Pancreas (tissue), 10 donors: Measurements from ENCODE around the gene NPDC1. TPM values are rescaled to one million over a fixed set of nuclear protein-coding genes. Genes with fewer than 3 reads are reported as not detected.
A peak's percentile ranks its signal among the peaks of the same experiment; 100 is the strongest.

Experiments used
- ATAC-seq, 4 donors: fragments of 200-7000 bp; cut with Tn5 transposase; one replicate each; pipeline versions ENCODE4 v1.8.0 to v1.9.1; 2020; ENCODE audit warnings: mild to moderate bottlenecking in 4 of 4, moderate library complexity in 4 of 4
- DNase-seq, 6 donors: peaks; one replicate each; pipeline ENCODE4 v3.0.0-alpha.2; 2020
- FAIRE-seq: peaks from 2 replicates; lab custom pipeline; 2012; peaks lifted over from hg19 to GRCh38; lab: Jason Lieb, UNC
- H3K27ac ChIP-seq, 4 donors: fragments of 200-600 bp; sonication (generic); 1 replicate in 3 of 4; 2 replicates in 1 of 4; pipeline versions ENCODE4 v1.5.0 to v1.8.0; 2020
- H3K27me3 ChIP-seq, 4 donors: fragments of 200-600 bp; one replicate each; pipeline ENCODE4 v1.8.0; 2021
- H3K36me3 ChIP-seq, 3 donors: fragments of 200-600 bp; sonication (generic) in 1 of 3; one replicate each; pipeline versions ENCODE4 v1.5.0 to v1.8.0; 2020 to 2021
- H3K4me1 ChIP-seq, 3 donors: fragments of 200-600 bp; one replicate each; pipeline ENCODE4 v1.8.0; 2021
- H3K4me3 ChIP-seq, 4 donors: fragments of 200-600 bp; sonication (generic) in 2 of 4; one replicate each; pipeline versions ENCODE4 v1.5.0 to v1.8.0; 2020 to 2021
- H3K9me3 ChIP-seq, 4 donors: fragments of 200-600 bp; one replicate each; pipeline ENCODE4 v1.8.0; 2021
- WGBS, 2 donors: extraction: QIAGEN DNeasy Blood & Tissue Kit; methylation state at CpG; one replicate each; pipeline ENCODE4 v1.1.7; 2013; 5-methylcytosine and 5-hydroxymethylcytosine counted together
- intact Hi-C, 3 donors: fragments of 100-400 bp; cut with DNase I; formaldehyde crosslinking; loops; one replicate each; pipeline versions ENCODE4 v1.11.1 to v1.14.2; 2022
- polyA plus RNA-seq, 2 donors: library from polyadenylated mRNA; stranded (reverse); fragments of 200-250 nt; gene quantifications; one replicate each; pipeline ENCODE4 v1.2.3, GENCODE V29; 2013
- total RNA-seq, 6 donors: library from RNA; stranded (reverse); fragmentation: NEBNext Ultra II Directional in 4 of 6; extraction: Animal tissue kit (Norgen Biotek cat#: 25700) in 4 of 6; gene quantifications; one replicate each; pipeline versions ENCODE4 v1.2.1 to v1.2.4, GENCODE V29; 2021 to 2023
- TF ChIP-seq, protein P1 (sequence below), 4 donors: fragments of 200-600 bp; sonication (generic) in 3 of 4; IDR thresholded peaks; one replicate each; pipeline versions ENCODE4 v1.5.0 to v1.8.0; 2021; ENCODE audit warnings: antibody characterized with exemption in 4 of 4
- donor health status: healthy with polysubstance abuse.
- donor health status: DM: no; HTN: no; CAD: no; lungs with moderate emphysema.
- donor health status: DM: no; HTN: no; CAD: no.
- donor health status: control.
- donor health status: control.
- donor health status: Bipolar disorder and iron deficiency.
- donor health status: DM: yes; HTN: yes; CAD: no.
- donor health status: DM: no; HTN: no; CAD: no.
- donor health status: DM: no; HTN: no; CAD: no.
- donor health status: DM: yes; HTN: yes; CAD: no.

The NPDC1 gene
- total and polyA plus RNA-seq, 8 donors: 31.5 to 328 (median 47.5) TPM

- FAIRE-seq: no peak
- intact Hi-C loops: loop anchor here in 2 of 3 donors (5.0 kb wide), 2 partner anchors 90 to 250 kb away; partner anchors contain the start of gene C8G (in 1 of the 2)
- TF ChIP-seq, protein P1, sequence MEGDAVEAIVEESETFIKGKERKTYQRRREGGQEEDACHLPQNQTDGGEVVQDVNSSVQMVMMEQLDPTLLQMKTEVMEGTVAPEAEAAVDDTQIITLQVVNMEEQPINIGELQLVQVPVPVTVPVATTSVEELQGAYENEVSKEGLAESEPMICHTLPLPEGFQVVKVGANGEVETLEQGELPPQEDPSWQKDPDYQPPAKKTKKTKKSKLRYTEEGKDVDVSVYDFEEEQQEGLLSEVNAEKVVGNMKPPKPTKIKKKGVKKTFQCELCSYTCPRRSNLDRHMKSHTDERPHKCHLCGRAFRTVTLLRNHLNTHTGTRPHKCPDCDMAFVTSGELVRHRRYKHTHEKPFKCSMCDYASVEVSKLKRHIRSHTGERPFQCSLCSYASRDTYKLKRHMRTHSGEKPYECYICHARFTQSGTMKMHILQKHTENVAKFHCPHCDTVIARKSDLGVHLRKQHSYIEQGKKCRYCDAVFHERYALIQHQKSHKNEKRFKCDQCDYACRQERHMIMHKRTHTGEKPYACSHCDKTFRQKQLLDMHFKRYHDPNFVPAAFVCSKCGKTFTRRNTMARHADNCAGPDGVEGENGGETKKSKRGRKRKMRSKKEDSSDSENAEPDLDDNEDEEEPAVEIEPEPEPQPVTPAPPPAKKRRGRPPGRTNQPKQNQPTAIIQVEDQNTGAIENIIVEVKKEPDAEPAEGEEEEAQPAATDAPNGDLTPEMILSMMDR (IDR thresholded peaks at IDR 0.05): no peak
- Histone ChIP-seq H3K36me3 (peaks cover 0 to 7% (median 0%) of the 10 kb centered on the region in 3 donors), H3K4me1 (no peaks in the 10 kb centered on the region), H3K27ac (no peak overlapping the region), H3K27me3 (no peaks in the 10 kb centered on the region), H3K9me3 (no peaks in the 10 kb centered on the region), H3K4me3 (no peak overlapping the region)
- 61% methylated on average over 13 of the region's 13 CpGs for WGBS, 2 donors
- DNase-seq: no peak
- no peak for ATAC-seq
These were observed 8.9 kb downstream of the NPDC1 start for GRCh38 chr9:137037035-137037434.

- Histone ChIP-seq H3K36me3 (peaks cover 0 to 7% (median 0%) of the 10 kb centered on the region in 3 donors), H3K4me1 (no peaks in the 10 kb centered on the region), H3K4me3 (no peak overlapping the region), H3K27me3 (no peaks in the 10 kb centered on the region), H3K9me3 (no peaks in the 10 kb centered on the region), H3K27ac (no peak overlapping the region)
- WGBS, 2 donors: 66 to 74% methylated on average over 8 of the region's 8 CpGs
- intact Hi-C loops: loop anchor here in 2 of 3 donors (5.0 kb wide), 2 partner anchors 89 to 249 kb away; partner anchors contain the start of gene C8G (in 1 of the 2)
- ATAC-seq (peak in 1 of 4 donors; percentile 5), DNase-seq (no peak), FAIRE-seq (no peak)
- TF ChIP-seq, protein P1 (IDR thresholded peaks at IDR 0.05): no peak
These were observed 10.0 kb downstream of the NPDC1 start for GRCh38 chr9:137035937-137036336.

GRCh38 chr9:137035507-137035834 lies 10.5 kb downstream of the NPDC1 start:
- peaks cover 0 to 7% (median 0%) of the 10 kb centered on the region in 3 donors for H3K36me3 ChIP-seq
- H3K4me3 ChIP-seq: no peak overlapping the region
- H3K27ac ChIP-seq: no peak overlapping the region
- no peaks in the 10 kb centered on the region for H3K4me1 ChIP-seq
- TF ChIP-seq, protein P1 (IDR thresholded peaks at IDR 0.05): no peak
- intact Hi-C loops: loop anchor here in 2 of 3 donors (5.0 kb wide), 2 partner anchors 88 to 248 kb away; partner anchors contain the start of gene C8G (in 1 of the 2)
- ATAC-seq (peak; percentile 3 to 18 (median 6)), FAIRE-seq (no peak), DNase-seq (no peak)
- no peaks in the 10 kb centered on the region for H3K9me3 ChIP-seq
- H3K27me3 ChIP-seq: no peaks in the 10 kb centered on the region
- 28 to 33% methylated on average over 9 of the region's 9 CpGs for WGBS, 2 donors

- DNase-seq: peak; percentile 73 to 95 (median 88)
- Histone ChIP-seq H3K4me3 (no peak overlapping the region), H3K36me3 (peaks cover 0 to 7% (median 0%) of the 10 kb centered on the region in 3 donors), H3K4me1 (no peaks in the 10 kb centered on the region), H3K27ac (no peak overlapping the region), H3K9me3 (no peaks in the 10 kb centered on the region), H3K27me3 (no peaks in the 10 kb centered on the region)
- TF ChIP-seq, protein P1 (IDR thresholded peaks at IDR 0.05): peak; percentile 80 to 88 (median 83)
- FAIRE-seq: no peak
- WGBS, 2 donors: 17 to 20% methylated on average over 24 of the region's 24 CpGs
- peak; percentile 82 to 91 (median 90) for ATAC-seq
- intact Hi-C loops: loop anchor here in 2 of 3 donors (5.0 kb wide), 3 partner anchors 88 to 263 kb away; partner anchors contain the start of gene C8G (in 1 of the 2)
These were observed 11.1 kb downstream of the NPDC1 start for GRCh38 chr9:137034709-137035506.
